ENCODE results near the gene RGR.

DNA sequence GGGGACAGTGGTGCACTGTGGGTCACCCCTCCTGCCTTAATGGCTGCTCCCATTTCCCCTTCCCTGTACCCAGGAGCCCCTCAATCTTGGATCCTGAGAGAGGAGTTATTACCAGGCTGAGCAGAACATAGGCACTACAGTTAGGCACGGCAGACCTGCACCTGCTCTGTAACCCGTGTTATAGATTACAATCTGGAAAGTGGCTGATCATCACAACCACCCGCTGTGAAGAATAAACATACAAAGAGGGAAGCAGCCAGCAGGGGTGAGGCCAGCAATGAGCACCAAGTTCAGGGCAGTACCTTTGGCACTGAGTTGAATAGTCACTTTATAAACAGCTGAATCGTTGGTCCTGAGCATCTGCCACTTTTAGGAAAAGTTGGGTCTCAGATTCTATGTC is 48.8 kb upstream of the RGR start:
- peak; percentile 36 for TF ChIP-seq GATA2 (IDR thresholded peaks at IDR 0.05; ENCODE audit: low read depth, low read length)
- no peak for TF ChIP-seq GATA3 (IDR thresholded peaks at IDR 0.05; ENCODE audit: low read depth, low read length)

Measured in SH-SY5Y (cell line).